GM19397 (cell line): ENCODE results near the gene GMDS.

ENCODE experiments used
- ATAC-seq: cut with Tn5 transposase; IDR thresholded peaks from one replicate; pipeline ENCODE4 v1.9.1; 2021; ENCODE audit warnings: mild to moderate bottlenecking, moderate library complexity; ENCODE audit not compliant: unreplicated experiment

Gene GMDS

GRCh38 chr6:2047855-2048254, 197.6 kb downstream of the GMDS start:
- no peak for ATAC-seq

DNA sequence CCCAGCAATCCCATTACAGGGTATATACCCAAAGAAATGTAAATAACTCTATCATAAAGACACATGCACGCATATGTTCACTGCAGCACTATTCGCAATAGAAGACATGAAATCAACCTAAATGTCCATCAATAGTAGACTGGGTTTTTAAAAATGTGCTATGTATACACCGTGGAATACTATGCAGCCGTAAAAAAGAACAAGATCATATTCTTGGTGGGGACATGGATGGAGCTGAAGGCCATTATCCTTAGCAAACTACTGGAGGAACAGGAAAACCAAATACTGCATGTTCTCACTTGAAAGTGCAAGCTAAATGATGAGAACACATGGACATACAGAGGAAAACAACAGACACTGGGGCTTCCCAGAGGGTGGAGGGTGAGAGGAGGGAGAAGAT, 201.2 kb downstream of the GMDS start:
- no peak for ATAC-seq

GRCh38 chr6:2042956-2043648, 202.3 kb downstream of the GMDS start:
- no peak for ATAC-seq

- no peak for ATAC-seq
Measured at GRCh38 chr6:2038092-2038491, 207.3 kb downstream of the GMDS start.

- ATAC-seq: no peak
Measured at GRCh38 chr6:2037237-2037926, 208.0 kb downstream of the GMDS start.

GRCh38 chr6:2036710-2037023, 208.7 kb downstream of the GMDS start:
- ATAC-seq: no peak

DNA sequence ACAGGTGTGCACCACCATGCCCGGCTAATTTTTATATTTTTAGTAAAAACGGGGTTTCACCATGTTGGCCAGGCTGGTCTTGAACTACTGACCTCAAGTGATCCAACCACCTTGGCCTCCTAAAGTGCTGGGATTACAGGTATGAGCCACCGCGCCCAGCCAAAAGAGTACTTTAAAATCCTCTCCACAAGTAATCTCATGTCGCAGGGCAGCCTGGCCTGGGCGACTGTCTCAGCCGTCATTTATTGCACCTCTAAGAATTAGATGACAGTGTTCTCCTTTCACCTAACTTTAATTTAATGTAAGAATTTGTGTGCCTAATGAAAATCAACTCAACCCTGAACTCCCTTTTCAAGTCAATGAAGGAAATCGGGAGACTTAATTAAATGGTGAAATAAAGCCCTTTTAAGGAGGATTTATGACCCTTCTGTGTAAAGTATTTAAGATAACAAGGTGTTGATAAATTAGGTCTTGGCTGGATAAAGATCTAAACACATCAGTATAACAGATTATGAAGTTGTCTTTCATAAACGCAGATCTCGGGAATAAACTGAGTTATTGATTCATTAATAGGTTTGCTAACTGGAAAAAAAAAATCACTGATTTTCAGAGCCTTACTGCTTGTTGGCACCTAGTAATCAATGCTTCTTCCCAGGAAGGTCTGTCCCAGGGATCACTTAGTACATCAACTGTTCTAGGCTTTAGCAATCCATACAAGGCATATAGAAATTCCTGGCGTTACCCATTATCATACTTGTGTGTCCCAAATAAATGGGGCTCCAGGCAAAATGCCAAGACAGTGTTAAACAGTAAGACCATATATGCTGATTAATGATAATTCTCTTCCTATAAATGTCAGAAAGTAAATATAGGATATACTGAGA, 209.3 kb downstream of the GMDS start:
- no peak for ATAC-seq

DNA sequence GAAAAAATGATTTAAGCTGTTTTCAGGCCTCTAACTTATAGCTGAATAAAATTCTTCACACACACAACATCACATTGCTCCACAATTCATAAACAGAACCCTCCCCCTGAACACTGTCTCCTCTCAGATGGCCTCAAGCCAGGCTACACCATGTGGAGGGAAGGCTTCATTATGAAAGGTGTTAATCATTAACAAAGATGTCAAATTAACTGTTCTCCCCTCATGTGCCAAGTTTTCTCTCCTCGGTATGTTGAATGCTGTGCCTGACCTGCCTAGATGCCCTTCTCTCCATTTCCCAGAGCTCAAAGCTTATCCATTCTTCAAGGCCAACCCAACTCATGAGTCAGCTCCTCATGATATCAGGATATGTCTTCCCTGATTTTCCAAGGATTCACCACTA, 210.4 kb downstream of the GMDS start:
- no peak for ATAC-seq

DNA sequence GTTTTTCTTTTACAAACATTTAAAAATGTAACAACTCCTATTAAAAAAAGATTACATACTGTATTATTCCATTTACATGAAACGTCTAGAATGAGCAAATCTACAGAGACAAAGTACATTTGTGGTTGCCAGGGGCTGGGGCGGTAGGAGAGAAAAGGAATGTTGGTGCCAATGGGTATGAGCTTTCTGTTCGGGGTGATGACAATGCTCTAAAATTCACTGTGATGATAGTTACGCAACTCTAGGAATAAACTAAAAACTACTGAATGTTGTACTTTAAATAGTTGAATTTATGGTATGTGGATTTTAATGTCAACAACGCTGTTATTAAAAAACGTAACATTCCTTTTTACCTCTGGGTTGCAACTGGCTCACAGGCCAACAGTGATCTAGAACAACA, 211.1 kb downstream of the GMDS start:
- ATAC-seq: no peak

- no peak for ATAC-seq
Measured at GRCh38 chr6:2033544-2033943, 211.9 kb downstream of the GMDS start.

- ATAC-seq: no peak
Measured at GRCh38 chr6:2030682-2031244, 214.6 kb downstream of the GMDS start.

DNA sequence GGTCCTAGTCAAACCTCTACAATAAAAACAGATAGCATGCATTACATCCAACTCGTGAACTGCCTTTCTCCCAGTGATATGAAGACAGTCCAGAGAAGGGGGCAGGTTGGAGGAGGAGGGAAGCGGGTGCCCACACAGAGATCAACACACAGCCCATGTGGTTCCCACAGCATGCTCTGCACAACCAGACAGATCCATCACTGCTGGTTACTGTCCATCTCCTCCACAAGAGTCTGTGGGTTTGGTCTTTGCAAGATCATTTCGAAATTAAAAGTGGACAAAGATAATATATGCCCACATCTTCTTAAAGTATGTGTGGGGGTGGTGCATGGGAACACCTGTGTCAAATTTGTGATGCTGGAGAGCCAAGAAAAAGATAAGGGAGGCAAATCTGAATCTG, 215.5 kb downstream of the GMDS start:
- no peak for ATAC-seq

GRCh38 chr6:2029130-2029794, 216.1 kb downstream of the GMDS start:
- no peak for ATAC-seq

DNA sequence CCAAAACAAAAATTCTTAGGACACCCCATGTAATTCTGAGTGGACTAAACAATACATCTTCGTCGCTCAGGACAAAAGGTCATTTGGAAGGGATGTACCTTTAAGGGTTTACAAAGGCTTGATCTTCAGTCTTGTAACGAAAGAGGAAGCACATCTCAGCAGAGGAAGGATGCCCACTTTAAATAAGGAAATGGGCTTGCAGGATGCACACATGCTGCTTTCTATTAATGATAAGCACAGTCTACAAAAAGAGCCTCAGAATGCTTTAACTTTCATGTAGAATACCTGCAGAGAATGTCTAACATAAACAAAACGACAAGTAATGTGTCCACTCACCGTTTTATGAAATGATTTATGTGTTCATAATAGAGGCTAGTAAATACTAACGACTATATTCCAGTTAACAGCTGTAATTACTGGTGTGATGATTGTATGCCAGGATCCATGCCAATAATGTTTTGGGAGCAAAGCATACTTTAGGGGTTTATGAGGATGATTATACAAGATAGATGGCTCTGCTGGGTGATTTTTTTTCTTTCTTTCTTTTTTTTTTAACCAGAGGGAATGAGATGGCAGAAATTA, 216.9 kb downstream of the GMDS start:
- ATAC-seq: peak; percentile 61

DNA sequence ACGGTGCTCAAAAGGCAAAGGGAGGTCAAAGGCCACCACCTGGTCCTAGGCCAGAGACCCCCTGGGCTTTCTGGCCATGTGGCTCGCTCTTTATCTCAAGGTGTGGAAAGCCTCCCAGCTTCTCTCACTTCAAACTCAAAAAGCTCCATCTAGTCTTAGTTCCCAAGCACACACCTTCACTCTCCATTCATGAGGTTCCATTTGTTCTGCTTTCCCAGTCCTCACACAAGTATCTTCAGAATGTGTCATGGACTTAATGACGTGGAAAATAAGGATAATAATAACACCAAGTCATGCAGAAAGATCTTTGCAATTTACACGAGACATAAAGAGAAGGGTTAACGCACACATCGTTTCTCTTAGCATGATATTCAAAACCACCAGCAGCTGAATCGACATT, 219.3 kb downstream of the GMDS start:
- ATAC-seq: no peak

DNA sequence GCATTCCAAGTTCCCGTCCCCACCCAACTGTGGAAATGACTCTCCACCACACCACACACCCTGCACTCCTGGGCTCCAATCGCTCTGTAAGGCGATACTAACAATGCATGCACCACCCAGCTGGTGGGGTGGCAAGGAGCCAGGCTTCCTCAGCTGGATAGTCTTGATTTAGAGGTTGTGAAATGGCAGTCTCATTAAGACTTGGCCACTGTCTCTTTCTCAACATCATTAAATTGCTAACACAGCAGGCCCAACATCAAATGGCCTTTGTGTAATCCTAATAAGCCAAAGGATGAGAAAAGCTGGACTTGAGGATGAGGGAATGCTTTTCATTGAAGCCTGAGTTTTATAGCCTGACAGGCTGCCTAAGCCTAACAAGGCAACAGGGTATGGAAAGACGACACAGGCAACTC, 223.7 kb downstream of the GMDS start:
- ATAC-seq: no peak

- ATAC-seq: no peak
Measured at GRCh38 chr6:2020909-2021308, 224.5 kb downstream of the GMDS start.

DNA sequence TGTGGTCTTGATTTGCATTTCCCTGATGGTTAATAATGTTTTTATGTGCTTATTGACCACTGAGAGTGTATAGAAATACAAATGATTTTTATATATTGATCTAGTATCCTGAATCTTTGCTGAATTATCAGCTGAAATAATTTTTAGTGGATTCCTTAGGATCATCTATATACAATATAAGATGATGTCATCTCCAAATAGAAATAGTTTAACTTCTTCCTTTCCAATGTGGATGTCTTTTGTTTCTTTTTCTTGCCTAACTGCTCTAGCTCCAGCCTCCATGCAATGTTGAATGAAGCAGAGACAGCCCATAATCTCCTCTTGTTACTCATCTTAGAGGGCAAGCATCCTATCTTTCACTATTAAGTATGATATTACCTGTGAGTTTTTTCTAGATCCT, 226.4 kb downstream of the GMDS start:
- ATAC-seq: no peak

- ATAC-seq: no peak
Measured at GRCh38 chr6:2016040-2016439, 229.4 kb downstream of the GMDS start.

- ATAC-seq: no peak
Measured at GRCh38 chr6:2008383-2008976, 236.9 kb downstream of the GMDS start.
